Hindlimb muscle (tissue), 1 donor: ENCODE results near the gene ASPSCR1. TPM values are rescaled to one million over a fixed set of nuclear protein-coding genes. Genes with fewer than 3 reads are reported as not detected.
A peak's percentile ranks its signal among the peaks of the same experiment; 100 is the strongest.

Experiments used
- DNase-seq: peaks from one replicate; pipeline ENCODE4 v3.0.0-alpha.2; 2013
- polyA plus RNA-seq: library from polyadenylated mRNA; unstranded; fragments of 120-200 nt; gene quantifications from one replicate; pipeline ENCODE4 v1.2.1, GENCODE V29; 2013; ENCODE audit not compliant: insufficient read length

Gene ASPSCR1
- polyA plus RNA-seq, 1 donor = 30.0 TPM

GRCh38 chr17:82056729-82057621 is 79.5 kb downstream of the ASPSCR1 start:
- no peak for DNase-seq

- DNase-seq = no peak
Measured at GRCh38 chr17:82058230-82058854, 80.9 kb downstream of the ASPSCR1 start.

GRCh38 chr17:82058855-82059249 is 81.4 kb downstream of the ASPSCR1 start:
- no peak for DNase-seq

- no peak for DNase-seq
Measured at GRCh38 chr17:82059272-82060000, 82.0 kb downstream of the ASPSCR1 start.

GRCh38 chr17:82060001-82060380 is 82.6 kb downstream of the ASPSCR1 start:
- no peak for DNase-seq

- DNase-seq = no peak
Measured at GRCh38 chr17:82060614-82061013, 83.2 kb downstream of the ASPSCR1 start.

GRCh38 chr17:82061047-82061925 is 83.9 kb downstream of the ASPSCR1 start:
- no peak for DNase-seq

- DNase-seq = no peak
Measured at GRCh38 chr17:82062076-82062983, 84.9 kb downstream of the ASPSCR1 start.

GRCh38 chr17:82062984-82063368 is 85.5 kb downstream of the ASPSCR1 start:
- no peak for DNase-seq

- no peak for DNase-seq
Measured at GRCh38 chr17:82063424-82064415, 86.3 kb downstream of the ASPSCR1 start.

GRCh38 chr17:82064433-82065192 is 87.2 kb downstream of the ASPSCR1 start:
- no peak for DNase-seq

GRCh38 chr17:82065193-82065637 is 87.8 kb downstream of the ASPSCR1 start:
- no peak for DNase-seq

GRCh38 chr17:82065638-82066303 is 88.3 kb downstream of the ASPSCR1 start, which contains the start of gene DUS1L:
Gene DUS1L (minus strand): TSS chr17:82065804. CDS start chr17:82065059, 745 bp downstream.
- DNase-seq = peak; percentile 73

Other genes starting within 250 kb of the ASPSCR1 start
- gene GCGR, start 173.5 kb upstream of the ASPSCR1 start, polyA plus RNA-seq = not detected
- gene MCRIP1, start 144.3 kb upstream of the ASPSCR1 start, polyA plus RNA-seq = 135 TPM
- gene PPP1R27, start 142.6 kb upstream of the ASPSCR1 start, polyA plus RNA-seq = 52.6 TPM
- 366 TPM for gene P4HB, start 117.1 kb upstream of the ASPSCR1 start, polyA plus RNA-seq
- 166 TPM for gene ARHGDIA, start 106.3 kb upstream of the ASPSCR1 start, polyA plus RNA-seq
- gene ALYREF, start 86.0 kb upstream of the ASPSCR1 start, polyA plus RNA-seq = 57.6 TPM
- gene ANAPC11, start 85.9 kb upstream of the ASPSCR1 start, polyA plus RNA-seq = 116 TPM
- 0.96 TPM for gene NPB, start 75.4 kb upstream of the ASPSCR1 start, polyA plus RNA-seq
- 11.5 TPM for gene PCYT2, start 66.2 kb upstream of the ASPSCR1 start, polyA plus RNA-seq
- gene SIRT7, start 59.5 kb upstream of the ASPSCR1 start, polyA plus RNA-seq = 9.3 TPM
- 16.3 TPM for gene MAFG, start 49.9 kb upstream of the ASPSCR1 start, polyA plus RNA-seq
- 56.7 TPM for gene PYCR1, start 40.3 kb upstream of the ASPSCR1 start, polyA plus RNA-seq
- gene MYADML2, start 30.4 kb upstream of the ASPSCR1 start, polyA plus RNA-seq = 25.0 TPM
- 4.4 TPM for gene NOTUM, start 16.4 kb upstream of the ASPSCR1 start, polyA plus RNA-seq
- 36.0 TPM for gene CENPX, start 45.2 kb downstream of the ASPSCR1 start, polyA plus RNA-seq
- gene LRRC45, start 45.7 kb downstream of the ASPSCR1 start, polyA plus RNA-seq = 10.6 TPM
- gene RAC3, start 54.0 kb downstream of the ASPSCR1 start, polyA plus RNA-seq = 7.1 TPM
- 31.5 TPM for gene DCXR, start 60.1 kb downstream of the ASPSCR1 start, polyA plus RNA-seq
- gene RFNG, start 74.2 kb downstream of the ASPSCR1 start, polyA plus RNA-seq = 34.8 TPM
- gene GPS1, start 74.3 kb downstream of the ASPSCR1 start, polyA plus RNA-seq = 84.4 TPM
- 63.4 TPM for gene DUS1L, start 88.2 kb downstream of the ASPSCR1 start, polyA plus RNA-seq
- 34.7 TPM for gene FASN, start 120.6 kb downstream of the ASPSCR1 start, polyA plus RNA-seq
- gene CCDC57, start 235.2 kb downstream of the ASPSCR1 start, polyA plus RNA-seq = 29.9 TPM